WTC11 (cell line): ENCODE measurements around the gene CNOT9. TPM values are rescaled to one million over a fixed set of nuclear protein-coding genes. Genes with fewer than 3 reads are reported as not detected.
A peak's percentile ranks its signal among the peaks of the same experiment; 100 is the strongest.

Source experiments
- ATAC-seq: fragments of 200-7000 bp; cut with Tn5 transposase; 2 replicates; pipeline ENCODE4 v1.10.0; 2021; ENCODE audit warnings: mild to moderate bottlenecking, moderate library complexity
- CTCF ChIA-PET: fragments of 300-600 bp; sonication (Branson Sonifier 250); formaldehyde crosslinking; loops from one replicate; lab custom pipeline; 2021; ENCODE audit warnings: antibody characterized with exemption; lab: Charles Lee
- POLR2A ChIA-PET: fragments of 350-600 bp; sonication (Branson Sonifier 250); formaldehyde crosslinking; loops from one replicate; lab custom pipeline; 2021; ENCODE audit warnings: antibody characterized with exemption; lab: Charles Lee
- DNase-seq: peaks from one replicate; pipeline ENCODE4 v3.0.0; 2021; ENCODE audit warnings: low spot score
- H3K27ac Mint-ChIP-seq: 2 replicates; pipeline ENCODE4 v1.8.0; 2021; ENCODE audit warnings: mixed read lengths
- H3K27me3 Mint-ChIP-seq: 2 replicates; pipeline ENCODE4 v1.8.0; 2021; ENCODE audit warnings: low read depth, mild to moderate bottlenecking, moderate library complexity, mixed read lengths
- H3K36me3 Mint-ChIP-seq: 2 replicates; pipeline ENCODE4 v1.8.0; 2021; ENCODE audit warnings: mixed read lengths
- H3K4me1 Mint-ChIP-seq: 2 replicates; pipeline ENCODE4 v1.8.0; 2022; ENCODE audit warnings: mixed read lengths
- H3K4me3 Mint-ChIP-seq: 2 replicates; pipeline ENCODE4 v1.8.0; 2021; ENCODE audit warnings: mild to moderate bottlenecking, moderate library complexity, mixed read lengths
- H3K9me3 Mint-ChIP-seq: 2 replicates; pipeline ENCODE4 v1.8.0; 2021; ENCODE audit warnings: mixed read lengths
- AFF4 ChIP-seq: sonication (generic); formaldehyde crosslinking; IDR thresholded peaks from 2 replicates; pipeline ENCODE4 v1.8.1; 2023; ENCODE audit warnings: mild to moderate bottlenecking, missing genetic modification reagents, borderline replicate concordance
- ATF6 ChIP-seq: sonication (generic); formaldehyde crosslinking; IDR thresholded peaks from 2 replicates; pipeline ENCODE4 v1.8.1; 2023; ENCODE audit warnings: mild to moderate bottlenecking, missing genetic modification reagents
- CBFB ChIP-seq: sonication (generic); formaldehyde crosslinking; IDR thresholded peaks from 2 replicates; pipeline ENCODE4 v1.8.1; 2022; ENCODE audit warnings: mild to moderate bottlenecking, low read depth, missing genetic modification reagents
- CREB1 ChIP-seq: sonication (generic); formaldehyde crosslinking; IDR thresholded peaks from 2 replicates; pipeline ENCODE4 v1.8.0; 2023; ENCODE audit warnings: mild to moderate bottlenecking, missing genetic modification reagents
- CREM ChIP-seq: sonication (generic); formaldehyde crosslinking; IDR thresholded peaks from 2 replicates; pipeline ENCODE4 v1.8.1; 2022; ENCODE audit warnings: mild to moderate bottlenecking, missing genetic modification reagents, moderate library complexity
- CTCF ChIP-seq: fragments of 200-600 bp; IDR thresholded peaks from 2 replicates; pipeline ENCODE4 v1.8.0; 2022; ENCODE audit warnings: antibody characterized with exemption
- ELF4 ChIP-seq: sonication (generic); formaldehyde crosslinking; IDR thresholded peaks from 2 replicates; pipeline ENCODE4 v1.8.1; 2022; ENCODE audit warnings: low read depth, mild to moderate bottlenecking, moderate library complexity, missing genetic modification reagents
- FOXP1 ChIP-seq: sonication (generic); formaldehyde crosslinking; IDR thresholded peaks from 2 replicates; pipeline ENCODE4 v1.8.0; 2022; ENCODE audit warnings: missing genetic modification reagents, mild to moderate bottlenecking, moderate library complexity, borderline replicate concordance
- HMGA2 ChIP-seq: fragments of 250-450 bp; sonication (Bioruptor Pico); IDR thresholded peaks from 2 replicates; pipeline ENCODE4 v1.4.0; 2021; ENCODE audit warnings: mild to moderate bottlenecking, moderate library complexity
- IRF1 ChIP-seq: sonication (generic); formaldehyde crosslinking; IDR thresholded peaks from 2 replicates; pipeline ENCODE4 v1.8.0; 2023; ENCODE audit warnings: missing genetic modification reagents
- MXD4 ChIP-seq: fragments of 250-450 bp; sonication (Bioruptor Pico); IDR thresholded peaks from 2 replicates; pipeline ENCODE4 v1.8.0; 2021; ENCODE audit warnings: mild to moderate bottlenecking, moderate library complexity, borderline replicate concordance
- NFATC4 ChIP-seq: fragments of 250-450 bp; sonication (Bioruptor Pico); IDR thresholded peaks from 2 replicates; pipeline ENCODE4 v1.9.0; 2021; ENCODE audit warnings: mild to moderate bottlenecking
- NR1H2 ChIP-seq: sonication (generic); formaldehyde crosslinking; IDR thresholded peaks from 2 replicates; pipeline ENCODE4 v1.9.0; 2021; ENCODE audit warnings: mild to moderate bottlenecking, moderate library complexity, missing genetic modification reagents
- NR3C1 ChIP-seq: sonication (generic); formaldehyde crosslinking; conservative IDR thresholded peaks from 2 replicates; pipeline ENCODE4 v1.8.1; 2023; ENCODE audit warnings: low read depth, mild to moderate bottlenecking, missing genetic modification reagents
- PRRX2 ChIP-seq: fragments of 250-450 bp; sonication (Bioruptor Pico); IDR thresholded peaks from 2 replicates; pipeline ENCODE4 v1.8.0; 2021; ENCODE audit warnings: mild to moderate bottlenecking
- ZNF121 ChIP-seq: sonication (generic); formaldehyde crosslinking; IDR thresholded peaks from 2 replicates; pipeline ENCODE4 v1.8.0; 2023; ENCODE audit warnings: missing genetic modification reagents
- ZNF219 ChIP-seq: sonication (generic); formaldehyde crosslinking; IDR thresholded peaks from 2 replicates; pipeline ENCODE4 v1.8.0; 2023; ENCODE audit warnings: missing genetic modification reagents, mild to moderate bottlenecking, borderline replicate concordance
- ZNF423 ChIP-seq: fragments of 250-450 bp; sonication (Bioruptor Pico); IDR thresholded peaks from 2 replicates; pipeline ENCODE4 v2.1.2; 2022; ENCODE audit warnings: mild to moderate bottlenecking, moderate library complexity
- ZNF671 ChIP-seq: fragments of 250-450 bp; sonication (Bioruptor Pico); IDR thresholded peaks from 2 replicates; pipeline ENCODE4 v1.8.0; 2021; ENCODE audit warnings: mild to moderate bottlenecking
- total RNA-seq: library from RNA; stranded (reverse); gene quantifications from 3 replicates; pipeline ENCODE4 v1.2.3, GENCODE V29; 2021

The CNOT9 gene
- total RNA-seq, 1 experiment from 2014 or later, result 62.6 TPM

GRCh38 chr2:218569661-218570500 is 1.2 kb downstream of the CNOT9 start:
- Mint-ChIP-seq H3K4me1 (peaks cover 33% of the 10 kb centered on the region), H3K27me3 (no peaks in the 10 kb centered on the region), H3K9me3 (no peaks in the 10 kb centered on the region), H3K27ac (peak overlapping the region; percentile 97), H3K4me3 (peak overlapping the region; percentile 86), H3K36me3 (peaks cover 17% of the 10 kb centered on the region)
- DNase-seq (no peak), ATAC-seq (no peak)
- POLR2A ChIA-PET, result no interaction called here
- CTCF ChIA-PET, result interaction anchor here (0.6 kb wide), 1 partner anchor 131 kb away, joined by 5 read pairs; no protein-coding TSS in a partner anchor
- TF ChIP-seq ZNF219 (CRISPR knock-in tag), result no peak
- TF ChIP-seq NFATC4, result no peak
- no peak for TF ChIP-seq CREM
- no peak for TF ChIP-seq FOXP1 (CRISPR knock-in tag)
- no peak for TF ChIP-seq CREB1 (CRISPR knock-in tag)
- no peak for TF ChIP-seq AFF4 (CRISPR knock-in tag)
- TF ChIP-seq ATF6, result no peak
- TF ChIP-seq NR3C1 (CRISPR knock-in tag), result no peak
- no peak for TF ChIP-seq PRRX2 (CRISPR knock-in tag)
- no peak for TF ChIP-seq ELF4 (CRISPR knock-in tag)
- TF ChIP-seq HMGA2 (CRISPR knock-in tag), result no peak
- no peak for TF ChIP-seq ZNF121 (CRISPR knock-in tag)
- no peak for TF ChIP-seq ZNF423 (CRISPR knock-in tag)
- TF ChIP-seq IRF1 (CRISPR knock-in tag), result no peak
- no peak for TF ChIP-seq NR1H2
- no peak for TF ChIP-seq MXD4
- TF ChIP-seq ZNF671 (CRISPR knock-in tag), result no peak
- no peak for TF ChIP-seq CTCF
- TF ChIP-seq CBFB (CRISPR knock-in tag), result no peak
